ENCODE data around the gene XRCC1. TPM values are rescaled to one million over a fixed set of nuclear protein-coding genes. Genes with fewer than 3 reads are reported as not detected.

The XRCC1 gene
- total and polyA plus RNA-seq, 8 donors, result 25.2 to 70.0 (median 56.9) TPM

DNA sequence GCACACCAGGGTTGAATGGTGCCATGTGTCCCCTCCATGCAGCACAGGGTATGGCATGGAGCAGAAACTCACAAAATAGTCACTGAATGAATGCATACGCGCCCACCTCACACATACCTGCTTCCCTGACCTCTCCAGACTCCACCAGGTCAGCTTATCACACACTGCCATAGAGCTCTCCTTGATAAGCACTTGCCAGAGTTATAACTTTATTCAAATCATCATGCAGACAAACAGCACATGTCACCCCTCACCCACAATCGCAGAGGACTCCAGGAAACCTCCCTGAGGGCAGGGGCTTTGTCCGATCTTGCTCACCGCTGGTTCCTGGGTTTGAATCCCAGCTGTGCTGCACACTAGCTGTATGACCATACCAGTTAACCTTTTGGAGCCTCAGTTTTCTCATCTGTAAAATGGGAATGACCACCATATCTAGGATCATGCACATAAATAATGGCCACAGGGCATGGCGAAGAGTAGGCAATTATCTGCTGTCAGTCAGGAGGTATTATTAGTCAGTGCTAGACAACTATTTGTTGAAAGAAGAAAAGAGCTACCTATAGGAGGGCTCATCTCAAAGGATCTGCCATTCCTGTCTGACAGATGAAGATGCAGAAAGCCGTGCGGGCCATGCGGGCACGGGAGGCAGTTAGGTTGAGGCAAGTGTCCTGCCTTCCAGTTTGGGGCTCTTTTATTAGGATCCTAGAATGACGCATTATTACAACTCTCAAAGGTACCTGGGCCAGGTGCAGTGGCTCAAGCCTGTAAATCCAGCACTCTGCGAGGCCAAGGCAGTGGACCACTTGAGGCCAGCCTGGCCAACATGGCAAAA lies 14.0 kb downstream of the XRCC1 start:
- no peaks in the 10 kb centered on the region for H3K9me3 ChIP-seq
- peaks cover 0 to 31% of the 10 kb centered on the region in 2 donors for H3K36me3 ChIP-seq
- peaks cover 0 to 25% of the 10 kb centered on the region in 2 donors for H3K4me1 ChIP-seq
- intact Hi-C loops (cut with DNase I), result no loop called here
- DNase-seq (no peak), ATAC-seq (no peak)
- H3K27me3 ChIP-seq, result no peaks in the 10 kb centered on the region
- peak overlapping the region in 1 of 2 donors; percentile 89 for H3K27ac ChIP-seq
- no peak overlapping the region for H3K4me3 ChIP-seq
- TF ChIP-seq, protein P1, sequence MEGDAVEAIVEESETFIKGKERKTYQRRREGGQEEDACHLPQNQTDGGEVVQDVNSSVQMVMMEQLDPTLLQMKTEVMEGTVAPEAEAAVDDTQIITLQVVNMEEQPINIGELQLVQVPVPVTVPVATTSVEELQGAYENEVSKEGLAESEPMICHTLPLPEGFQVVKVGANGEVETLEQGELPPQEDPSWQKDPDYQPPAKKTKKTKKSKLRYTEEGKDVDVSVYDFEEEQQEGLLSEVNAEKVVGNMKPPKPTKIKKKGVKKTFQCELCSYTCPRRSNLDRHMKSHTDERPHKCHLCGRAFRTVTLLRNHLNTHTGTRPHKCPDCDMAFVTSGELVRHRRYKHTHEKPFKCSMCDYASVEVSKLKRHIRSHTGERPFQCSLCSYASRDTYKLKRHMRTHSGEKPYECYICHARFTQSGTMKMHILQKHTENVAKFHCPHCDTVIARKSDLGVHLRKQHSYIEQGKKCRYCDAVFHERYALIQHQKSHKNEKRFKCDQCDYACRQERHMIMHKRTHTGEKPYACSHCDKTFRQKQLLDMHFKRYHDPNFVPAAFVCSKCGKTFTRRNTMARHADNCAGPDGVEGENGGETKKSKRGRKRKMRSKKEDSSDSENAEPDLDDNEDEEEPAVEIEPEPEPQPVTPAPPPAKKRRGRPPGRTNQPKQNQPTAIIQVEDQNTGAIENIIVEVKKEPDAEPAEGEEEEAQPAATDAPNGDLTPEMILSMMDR (IDR thresholded peaks at IDR 0.05), result no peak

DNA sequence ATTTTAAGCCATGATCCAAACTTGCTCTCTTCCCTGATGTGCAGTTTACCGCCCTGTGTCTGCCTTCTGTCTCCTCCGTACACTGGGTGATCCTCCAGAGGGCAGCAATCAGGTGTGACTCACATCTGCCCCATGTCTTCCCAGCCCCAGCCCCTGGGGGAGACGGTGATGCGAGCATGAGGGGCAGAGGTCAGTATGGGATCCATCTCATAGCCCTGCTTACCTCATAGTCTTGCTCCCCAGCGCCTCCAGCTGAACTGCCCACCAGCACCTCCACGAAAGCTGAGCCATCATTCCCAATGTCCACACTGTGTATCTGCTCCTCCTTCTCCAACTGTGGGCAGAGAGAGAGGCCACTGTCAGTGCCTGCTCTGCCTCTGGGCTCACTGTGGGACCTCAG lies 14.6 kb downstream of the XRCC1 start:
- Histone ChIP-seq H3K27me3 (no peaks in the 10 kb centered on the region), H3K36me3 (peaks cover 0 to 35% of the 10 kb centered on the region in 2 donors), H3K27ac (no peak overlapping the region), H3K4me3 (no peak overlapping the region), H3K9me3 (no peaks in the 10 kb centered on the region), H3K4me1 (peaks cover 0 to 25% of the 10 kb centered on the region in 2 donors)
- TF ChIP-seq, protein P1 (IDR thresholded peaks at IDR 0.05), result no peak
- DNase-seq (peak in 1 of 4 donors; percentile 17), ATAC-seq (no peak)
- intact Hi-C loops (cut with DNase I), result no loop called here

DNA sequence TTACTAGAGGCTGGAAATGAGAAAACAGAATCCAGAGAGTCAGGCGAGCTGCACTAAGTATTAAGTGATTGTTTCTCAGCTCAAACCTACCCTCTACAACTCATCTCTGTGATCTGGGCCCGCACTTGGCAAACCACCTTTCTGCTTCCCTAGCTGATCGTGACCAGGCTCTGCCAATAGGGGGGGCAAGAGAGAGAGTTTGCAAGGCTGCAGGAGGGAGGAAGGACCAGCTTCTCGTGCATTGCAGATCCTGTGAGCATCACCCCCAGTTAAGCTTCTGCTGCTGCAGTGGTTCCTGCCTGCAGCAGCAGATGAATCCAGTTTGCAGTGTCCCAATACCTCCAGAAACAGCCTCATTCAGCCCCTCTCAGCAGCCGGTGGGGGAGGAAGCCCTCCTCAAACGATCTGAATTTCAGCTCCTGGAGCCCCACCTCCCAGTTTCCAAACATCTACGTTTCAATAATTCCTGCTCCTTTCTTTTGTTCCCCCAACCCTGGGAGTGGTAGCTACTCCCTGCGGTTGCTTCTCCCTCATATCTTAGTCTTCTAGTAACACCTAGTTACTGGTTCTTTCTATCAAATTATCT lies 20.0 kb downstream of the XRCC1 start:
- Histone ChIP-seq H3K36me3 (peaks cover 0 to 66% of the 10 kb centered on the region in 2 donors), H3K27ac (no peak overlapping the region), H3K9me3 (no peaks in the 10 kb centered on the region), H3K4me3 (no peak overlapping the region), H3K4me1 (no peaks in the 10 kb centered on the region), H3K27me3 (no peaks in the 10 kb centered on the region)
- TF ChIP-seq, protein P1 (IDR thresholded peaks at IDR 0.05), result peak; percentile 55 to 66
- DNase-seq (peak in 2 of 4 donors; percentile 65 to 72), ATAC-seq (peak; percentile 93)
- intact Hi-C loops (cut with DNase I), result loop anchor here in 1 of 2 donors (10.0 kb wide), 1 partner anchor 90 kb away; no protein-coding TSS in a partner anchor

DNA sequence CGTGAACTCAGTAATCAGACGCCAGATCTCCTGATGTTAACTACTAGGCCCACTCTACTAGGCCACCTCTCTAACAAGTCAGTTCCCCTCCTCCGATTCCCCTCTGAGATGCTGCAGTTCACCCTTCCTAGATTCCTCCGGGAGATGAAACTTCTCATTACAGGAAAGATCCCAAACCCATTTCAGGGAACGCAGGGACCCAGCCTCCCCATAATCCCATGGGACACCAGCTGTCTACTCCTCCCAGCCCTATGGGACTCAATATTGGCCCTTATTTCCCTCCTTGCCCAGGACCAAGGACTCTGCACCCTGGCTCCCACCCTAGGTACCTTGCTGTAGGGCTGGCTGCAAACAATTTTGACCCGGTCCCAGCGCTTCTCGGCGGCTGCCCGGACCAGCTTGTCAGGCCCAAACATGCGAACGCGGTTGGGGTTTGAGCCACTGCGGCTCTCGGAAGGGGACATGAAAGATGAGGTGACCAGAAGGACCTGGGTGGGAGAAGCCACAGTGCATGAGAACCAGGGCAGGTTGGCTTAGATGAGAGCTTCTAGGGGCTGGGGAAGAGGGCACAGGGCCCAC lies 20.9 kb downstream of the XRCC1 start:
- H3K36me3 ChIP-seq, result peaks cover 0 to 66% of the 10 kb centered on the region in 2 donors
- intact Hi-C loops (cut with DNase I), result loop anchor here in 1 of 2 donors (10.0 kb wide), 1 partner anchor 90 kb away; no protein-coding TSS in a partner anchor
- H3K27ac ChIP-seq, result no peak overlapping the region
- no peak overlapping the region for H3K4me3 ChIP-seq
- no peaks in the 10 kb centered on the region for H3K4me1 ChIP-seq
- H3K9me3 ChIP-seq, result no peaks in the 10 kb centered on the region
- no peak for DNase-seq
- H3K27me3 ChIP-seq, result no peaks in the 10 kb centered on the region
- TF ChIP-seq, protein P1 (IDR thresholded peaks at IDR 0.05), result no peak
- no peak for ATAC-seq

DNA sequence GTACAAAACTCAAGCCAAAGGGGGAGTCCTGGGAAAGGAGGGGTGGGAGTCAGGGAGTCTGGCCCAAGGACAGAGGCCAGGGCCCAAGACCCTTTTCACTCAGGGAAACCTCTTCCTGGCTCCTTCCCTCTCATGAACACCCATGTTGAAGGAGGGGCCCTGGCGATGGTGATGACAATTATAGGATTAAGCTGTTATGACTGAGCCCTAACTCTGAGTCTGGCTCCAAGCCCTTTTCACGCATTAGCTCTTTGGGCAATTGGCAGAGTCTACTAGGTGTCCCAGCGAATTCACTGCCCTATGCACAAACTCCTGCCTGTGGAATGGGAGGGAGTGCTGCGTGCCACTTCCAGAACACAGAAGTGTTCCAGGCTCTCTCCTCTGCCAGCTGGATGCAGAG lies 21.7 kb downstream of the XRCC1 start:
- H3K27me3 ChIP-seq, result no peaks in the 10 kb centered on the region
- ATAC-seq (no peak), DNase-seq (no peak)
- intact Hi-C loops (cut with DNase I), result loop anchor here in 1 of 2 donors (10.0 kb wide), 1 partner anchor 91 kb away; no protein-coding TSS in a partner anchor
- H3K9me3 ChIP-seq, result no peaks in the 10 kb centered on the region
- no peak overlapping the region for H3K4me3 ChIP-seq
- no peak overlapping the region for H3K27ac ChIP-seq
- peaks cover 0 to 66% of the 10 kb centered on the region in 2 donors for H3K36me3 ChIP-seq
- TF ChIP-seq, protein P1 (IDR thresholded peaks at IDR 0.05), result no peak
- no peaks in the 10 kb centered on the region for H3K4me1 ChIP-seq

All from left lung (tissue), 10 donors.